ENCODE results near the gene ZEB2. TPM values are rescaled to one million over a fixed set of nuclear protein-coding genes. Genes with fewer than 3 reads are reported as not detected.
A peak's percentile ranks its signal among the peaks of the same experiment; 100 is the strongest.

ZEB2 gene
- total RNA-seq: 100 to 1,000 TPM; 104 to 237 (median 148) TPM

DNA sequence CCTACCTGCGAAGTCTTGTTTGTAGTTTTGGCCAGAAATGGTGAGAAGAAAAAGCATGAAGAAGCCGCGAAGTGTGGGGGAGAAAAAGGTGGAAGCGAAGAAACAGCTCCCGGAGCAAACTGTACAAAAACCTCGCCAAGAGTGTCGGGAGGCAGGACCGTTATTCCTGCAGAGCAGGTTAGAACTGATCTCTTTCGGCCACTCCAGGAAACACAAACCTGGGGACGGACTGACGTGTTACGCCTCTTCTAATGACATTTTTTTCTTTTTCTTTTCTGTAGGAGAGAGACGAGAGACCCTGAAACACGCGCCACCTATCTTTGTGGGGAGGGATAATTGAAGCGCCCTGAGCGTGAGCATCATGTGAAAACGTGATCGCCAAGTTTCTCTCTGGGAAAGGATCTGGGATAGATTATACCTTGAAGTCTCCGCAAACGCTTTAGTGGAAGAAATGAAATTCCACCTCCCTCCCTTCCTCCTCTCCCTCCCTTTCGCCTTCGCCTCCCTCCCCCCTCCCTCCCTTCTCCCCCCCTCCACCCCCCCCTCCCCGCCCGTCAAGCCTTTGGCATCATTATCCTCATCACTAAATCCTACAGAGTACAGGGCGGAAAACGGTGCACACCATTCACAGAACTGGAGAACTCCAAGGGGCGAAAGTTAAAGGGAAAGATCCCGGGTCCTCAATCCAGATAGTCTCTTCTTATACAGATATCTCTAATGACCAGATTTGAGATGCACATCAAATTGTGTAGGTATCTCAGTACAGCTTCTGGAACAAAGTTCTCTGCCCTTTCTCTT, at the start of gene ZEB2:
Gene ZEB2, minus strand, starts transcription at position 186 of the 798 bp plus-strand sequence. CDS start 2,769 bp downstream, outside the sequence.
- Histone ChIP-seq H3K27ac (peak within 1 kb of the TSS; percentile 96 to 99 (median 98)), H3K4me3 (peak within 1 kb of the TSS; percentile 47 to 67 (median 58)), H3K36me3 (no peaks in the 10 kb centered on the region), H3K27me3 (peaks cover 0 to 4% (median 4%) of the 10 kb centered on the region in 4 donors), H3K9me3 (no peaks in the 10 kb centered on the region), H3K4me1 (peaks cover 5 to 23% (median 15%) of the 10 kb centered on the region in 4 donors)
- peak in 1 of 2 donors; percentile 64 for DNase-seq
- ATAC-seq (ENCODE audit: low FRiP score in 2 of 2): peak in 1 of 2 donors; percentile 48
- WGBS, 2 donors: 3 to 5% methylated on average over 26 to 29 of the region's 29 CpGs
- TF ChIP-seq EP300 (IDR thresholded peaks at IDR 0.05): peak in 1 of 4 donors; percentile 45
- peak; percentile 53 to 81 for TF ChIP-seq POLR2AphosphoS5 (IDR thresholded peaks at IDR 0.05)
- TF ChIP-seq, protein P1, sequence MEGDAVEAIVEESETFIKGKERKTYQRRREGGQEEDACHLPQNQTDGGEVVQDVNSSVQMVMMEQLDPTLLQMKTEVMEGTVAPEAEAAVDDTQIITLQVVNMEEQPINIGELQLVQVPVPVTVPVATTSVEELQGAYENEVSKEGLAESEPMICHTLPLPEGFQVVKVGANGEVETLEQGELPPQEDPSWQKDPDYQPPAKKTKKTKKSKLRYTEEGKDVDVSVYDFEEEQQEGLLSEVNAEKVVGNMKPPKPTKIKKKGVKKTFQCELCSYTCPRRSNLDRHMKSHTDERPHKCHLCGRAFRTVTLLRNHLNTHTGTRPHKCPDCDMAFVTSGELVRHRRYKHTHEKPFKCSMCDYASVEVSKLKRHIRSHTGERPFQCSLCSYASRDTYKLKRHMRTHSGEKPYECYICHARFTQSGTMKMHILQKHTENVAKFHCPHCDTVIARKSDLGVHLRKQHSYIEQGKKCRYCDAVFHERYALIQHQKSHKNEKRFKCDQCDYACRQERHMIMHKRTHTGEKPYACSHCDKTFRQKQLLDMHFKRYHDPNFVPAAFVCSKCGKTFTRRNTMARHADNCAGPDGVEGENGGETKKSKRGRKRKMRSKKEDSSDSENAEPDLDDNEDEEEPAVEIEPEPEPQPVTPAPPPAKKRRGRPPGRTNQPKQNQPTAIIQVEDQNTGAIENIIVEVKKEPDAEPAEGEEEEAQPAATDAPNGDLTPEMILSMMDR (IDR thresholded peaks at IDR 0.05): peak in 5 of 6 experiments; percentile 36 to 63 (median 59)
- peak in 3 of 4 donors; percentile 48 to 79 (median 60) for TF ChIP-seq POLR2A (IDR thresholded peaks at IDR 0.05)

DNA sequence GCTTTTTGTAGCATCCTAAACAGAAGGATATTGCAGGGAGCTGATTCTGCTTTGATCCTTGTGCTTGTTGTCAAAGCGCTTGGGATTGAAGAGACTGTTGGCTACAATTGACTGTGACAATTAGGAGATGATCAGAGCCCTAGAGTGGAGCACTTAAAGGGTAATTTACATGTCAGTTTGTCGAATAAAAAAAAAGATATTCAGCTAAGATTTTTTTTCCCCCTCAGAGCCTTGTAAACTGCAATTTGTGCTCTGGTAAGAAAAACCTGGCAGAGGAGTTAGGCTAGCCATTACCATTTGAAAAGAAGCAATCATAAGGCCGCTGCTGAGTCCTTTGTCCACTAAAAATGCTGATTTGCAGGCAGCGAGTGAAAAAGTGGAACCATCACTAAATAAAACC, 47.8 kb upstream of the ZEB2 start:
- WGBS, 2 donors: 79 to 83% methylated on average over 4 of the region's 4 CpGs
- H3K4me3 ChIP-seq: no peak overlapping the region
- no peaks in the 10 kb centered on the region for H3K27me3 ChIP-seq
- no peaks in the 10 kb centered on the region for H3K4me1 ChIP-seq
- DNase-seq (no peak), ATAC-seq (ENCODE audit: low FRiP score in 2 of 2) (no peak)
- H3K36me3 ChIP-seq: no peaks in the 10 kb centered on the region
- TF ChIP-seq POLR2AphosphoS5 (IDR thresholded peaks at IDR 0.05) (no peak), POLR2A (IDR thresholded peaks at IDR 0.05) (no peak)
- TF ChIP-seq, protein P1 (IDR thresholded peaks at IDR 0.05): no peak
- no peak overlapping the region for H3K27ac ChIP-seq
- no peaks in the 10 kb centered on the region for H3K9me3 ChIP-seq

DNA sequence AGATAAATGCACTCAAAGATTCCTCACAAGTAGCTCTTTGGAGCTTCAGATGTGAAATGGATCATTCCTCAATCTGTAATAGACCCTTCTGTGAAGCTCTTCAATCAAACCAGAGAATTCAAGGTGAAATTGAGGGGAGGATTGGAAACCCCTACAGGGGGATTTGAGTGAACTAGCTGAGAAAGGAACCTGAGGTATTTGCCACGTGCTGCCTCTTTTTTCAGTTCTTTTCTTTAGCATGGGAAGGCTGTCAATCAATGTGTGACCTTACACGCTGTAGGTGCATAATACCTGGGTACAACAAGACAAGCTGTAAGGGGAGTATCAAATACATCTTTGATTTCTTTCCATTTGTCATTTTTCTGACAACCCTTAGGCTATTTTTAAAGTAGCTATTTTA, 46.5 kb upstream of the ZEB2 start:
- Histone ChIP-seq H3K27me3 (no peaks in the 10 kb centered on the region), H3K4me3 (no peak overlapping the region), H3K27ac (no peak overlapping the region), H3K9me3 (no peaks in the 10 kb centered on the region), H3K36me3 (no peaks in the 10 kb centered on the region), H3K4me1 (no peaks in the 10 kb centered on the region)
- no peak for DNase-seq
- 87 to 98% methylated on average over 2 of the region's 2 CpGs for WGBS, 2 donors
- TF ChIP-seq POLR2AphosphoS5 (IDR thresholded peaks at IDR 0.05): no peak
- TF ChIP-seq POLR2A (IDR thresholded peaks at IDR 0.05): no peak
- TF ChIP-seq, protein P1 (IDR thresholded peaks at IDR 0.05): no peak
- no peak for TF ChIP-seq EP300 (IDR thresholded peaks at IDR 0.05)
- ATAC-seq (ENCODE audit: low FRiP score in 2 of 2): no peak

DNA sequence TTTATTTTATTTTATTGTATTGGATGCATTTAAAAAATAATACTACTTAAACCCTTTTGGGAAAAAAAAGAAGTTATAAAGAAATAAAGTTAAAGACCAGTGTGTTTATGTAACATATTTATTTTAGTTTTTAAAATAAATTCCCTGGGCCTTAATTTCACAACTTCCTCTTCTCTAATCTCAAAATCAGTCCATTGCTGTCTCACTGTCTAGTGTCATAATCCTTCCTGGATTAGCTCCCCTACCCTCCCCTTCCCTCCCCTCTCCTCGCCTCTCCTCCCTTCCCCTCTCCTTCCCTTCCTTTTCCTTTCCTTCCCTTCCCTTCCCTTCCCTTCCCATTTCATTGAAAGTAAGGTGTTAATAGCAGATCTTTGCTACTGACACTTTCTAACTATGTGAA, 40.3 kb upstream of the ZEB2 start:
- TF ChIP-seq, protein P1 (IDR thresholded peaks at IDR 0.05): no peak
- TF ChIP-seq POLR2AphosphoS5 (IDR thresholded peaks at IDR 0.05) (no peak), POLR2A (IDR thresholded peaks at IDR 0.05) (no peak), EP300 (IDR thresholded peaks at IDR 0.05) (no peak)
- no peak overlapping the region for H3K27ac ChIP-seq
- no peak for ATAC-seq (ENCODE audit: low FRiP score in 2 of 2)

More for the DNA sequence above, 40.3 kb upstream of the ZEB2 start:
- no peaks in the 10 kb centered on the region for H3K27me3 ChIP-seq
- H3K4me1 ChIP-seq: no peaks in the 10 kb centered on the region
- no peaks in the 10 kb centered on the region for H3K36me3 ChIP-seq
- 50 to 58% methylated on average over 1 of the region's 1 CpG for WGBS, 2 donors
- no peak overlapping the region for H3K4me3 ChIP-seq
- DNase-seq: no peak
- H3K9me3 ChIP-seq: no peaks in the 10 kb centered on the region
